GM18499 (cell line): ENCODE data around the gene PTPRU.
"Not testable (repeated sequence)": the region's sequence is repeated elsewhere in the genome, so short reads cannot be mapped to it uniquely, and the experiment has no call there.

Experiments
- ATAC-seq: cut with Tn5 transposase; IDR thresholded peaks from one replicate; pipeline ENCODE4 v1.9.1; 2021; ENCODE audit warnings: moderate number of reproducible peaks; ENCODE audit not compliant: insufficient read depth, unreplicated experiment

Gene PTPRU

DNA sequence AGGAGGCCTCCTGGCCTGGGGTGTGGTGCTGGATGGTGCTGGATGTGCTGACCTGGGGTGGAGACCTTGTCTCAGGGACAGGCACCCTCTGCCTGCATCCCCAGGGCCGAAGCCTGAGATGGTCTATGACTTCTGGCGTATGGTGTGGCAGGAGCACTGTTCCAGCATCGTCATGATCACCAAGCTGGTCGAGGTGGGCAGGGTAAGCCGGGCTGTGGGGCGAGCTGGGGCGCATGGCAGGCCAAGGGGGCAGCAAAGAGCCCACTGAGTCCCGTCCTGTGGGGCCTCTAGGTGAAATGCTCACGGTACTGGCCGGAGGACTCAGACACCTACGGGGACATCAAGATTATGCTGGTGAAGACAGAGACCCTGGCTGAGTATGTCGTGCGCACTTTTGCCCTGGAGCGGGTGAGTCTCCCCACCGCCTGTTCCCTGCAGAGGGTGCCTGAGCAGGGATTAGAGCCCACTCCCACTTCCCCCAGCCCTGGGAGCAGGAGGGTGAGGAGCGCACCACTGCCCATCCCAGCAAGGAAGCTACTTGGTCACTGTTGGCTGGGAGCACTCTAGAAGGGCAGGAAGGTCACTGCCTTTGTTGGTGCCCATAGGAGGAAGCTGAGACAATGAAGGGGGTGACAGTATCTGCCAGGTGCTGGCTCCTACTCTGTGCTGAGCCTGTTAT, 75.2 kb downstream of the PTPRU start:
- ATAC-seq, result no peak

DNA sequence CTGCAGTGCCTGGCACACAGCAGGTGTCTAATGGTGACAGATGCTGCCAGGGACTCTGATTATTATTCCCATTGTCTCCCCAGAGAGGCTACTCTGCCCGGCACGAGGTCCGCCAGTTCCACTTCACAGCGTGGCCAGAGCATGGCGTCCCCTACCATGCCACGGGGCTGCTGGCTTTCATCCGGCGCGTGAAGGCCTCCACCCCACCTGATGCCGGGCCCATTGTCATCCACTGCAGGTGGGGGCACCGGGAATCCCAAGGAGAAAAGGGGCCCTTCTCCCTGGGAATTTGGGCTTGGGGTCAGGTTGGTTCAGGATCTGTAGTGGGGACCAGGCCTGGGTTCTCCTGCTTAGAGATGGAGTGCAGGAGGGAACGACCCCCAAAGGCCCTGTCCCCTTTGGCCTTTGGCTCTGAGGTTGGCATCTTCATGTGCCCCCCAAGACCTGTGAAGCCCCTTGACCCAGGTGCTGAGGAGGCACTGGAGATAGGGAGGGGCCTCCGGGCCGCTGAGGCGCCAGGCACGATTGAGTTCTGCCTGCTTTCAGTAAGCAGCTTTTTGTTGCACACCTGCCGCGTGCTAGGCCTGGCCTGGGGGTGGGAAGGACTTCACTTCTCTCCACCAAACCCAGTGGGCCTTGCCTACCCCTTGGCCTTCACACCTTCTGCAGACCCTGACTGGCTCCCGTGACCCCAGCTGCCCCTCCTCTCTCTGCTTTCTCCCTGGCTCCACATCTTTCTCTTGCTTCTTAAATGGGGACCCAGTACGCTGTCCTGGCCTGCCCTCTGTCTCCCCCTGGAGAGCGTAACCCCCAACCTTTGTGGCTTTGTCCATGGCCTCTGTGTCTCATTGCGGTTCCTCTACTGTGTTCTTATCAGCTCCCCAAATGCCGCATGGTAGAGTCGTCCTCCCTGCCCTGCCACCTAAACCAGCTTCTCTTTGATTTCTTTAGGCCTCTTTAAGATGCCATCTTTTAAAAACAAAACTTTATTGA, 76.4 kb downstream of the PTPRU start:
- no peak for ATAC-seq

DNA sequence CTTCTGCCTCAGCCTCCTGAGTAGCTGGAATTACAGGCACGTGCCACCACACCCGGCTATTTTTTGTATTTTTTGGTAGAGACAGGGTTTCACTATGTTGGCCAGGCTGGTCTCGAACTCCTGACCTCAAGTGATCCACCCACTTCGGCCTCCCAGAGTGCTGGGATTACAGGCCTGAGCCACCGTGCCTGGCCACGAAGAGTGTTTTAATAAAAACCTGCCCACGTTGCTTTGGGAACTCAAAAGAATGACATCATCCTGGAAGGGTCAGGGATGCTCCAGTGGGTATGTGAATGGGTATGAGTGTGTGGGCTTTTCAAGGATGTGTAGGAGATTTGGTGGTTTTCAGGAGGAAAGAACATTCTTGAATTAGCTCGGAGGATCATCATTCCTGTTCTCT, 78.4 kb downstream of the PTPRU start:
- not testable (repeated sequence) for ATAC-seq

DNA sequence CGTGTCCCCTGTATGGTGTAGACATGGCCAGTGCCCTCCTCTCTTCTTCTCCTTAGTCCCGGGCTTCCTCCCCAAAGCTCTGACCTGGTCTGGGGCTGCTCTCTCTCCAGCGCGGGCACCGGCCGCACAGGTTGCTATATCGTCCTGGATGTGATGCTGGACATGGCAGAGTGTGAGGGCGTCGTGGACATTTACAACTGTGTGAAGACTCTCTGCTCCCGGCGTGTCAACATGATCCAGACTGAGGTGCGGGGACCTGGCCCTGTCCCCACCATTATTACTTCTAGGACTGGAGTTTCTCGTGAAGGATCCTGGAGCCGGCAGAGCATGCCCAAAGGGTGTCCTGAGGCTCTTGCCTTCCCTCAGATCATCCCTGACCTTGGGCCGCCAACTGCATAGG, 78.9 kb downstream of the PTPRU start:
- ATAC-seq, result no peak

DNA sequence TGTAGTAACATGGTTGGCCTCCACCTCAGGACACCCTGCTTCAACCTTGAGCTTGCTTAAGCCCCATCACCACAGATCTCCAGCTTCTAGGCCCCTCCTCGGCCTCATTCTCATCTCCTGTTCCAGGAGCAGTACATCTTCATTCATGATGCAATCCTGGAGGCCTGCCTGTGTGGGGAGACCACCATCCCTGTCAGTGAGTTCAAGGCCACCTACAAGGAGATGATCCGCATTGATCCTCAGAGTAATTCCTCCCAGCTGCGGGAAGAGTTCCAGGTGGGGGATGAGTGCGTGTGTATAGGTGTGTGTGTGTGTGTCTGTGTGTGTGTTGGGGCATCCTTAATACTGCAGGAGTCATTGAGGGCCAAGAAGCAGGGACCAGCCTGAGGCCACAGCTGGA, 79.6 kb downstream of the PTPRU start:
- ATAC-seq, result no peak

DNA sequence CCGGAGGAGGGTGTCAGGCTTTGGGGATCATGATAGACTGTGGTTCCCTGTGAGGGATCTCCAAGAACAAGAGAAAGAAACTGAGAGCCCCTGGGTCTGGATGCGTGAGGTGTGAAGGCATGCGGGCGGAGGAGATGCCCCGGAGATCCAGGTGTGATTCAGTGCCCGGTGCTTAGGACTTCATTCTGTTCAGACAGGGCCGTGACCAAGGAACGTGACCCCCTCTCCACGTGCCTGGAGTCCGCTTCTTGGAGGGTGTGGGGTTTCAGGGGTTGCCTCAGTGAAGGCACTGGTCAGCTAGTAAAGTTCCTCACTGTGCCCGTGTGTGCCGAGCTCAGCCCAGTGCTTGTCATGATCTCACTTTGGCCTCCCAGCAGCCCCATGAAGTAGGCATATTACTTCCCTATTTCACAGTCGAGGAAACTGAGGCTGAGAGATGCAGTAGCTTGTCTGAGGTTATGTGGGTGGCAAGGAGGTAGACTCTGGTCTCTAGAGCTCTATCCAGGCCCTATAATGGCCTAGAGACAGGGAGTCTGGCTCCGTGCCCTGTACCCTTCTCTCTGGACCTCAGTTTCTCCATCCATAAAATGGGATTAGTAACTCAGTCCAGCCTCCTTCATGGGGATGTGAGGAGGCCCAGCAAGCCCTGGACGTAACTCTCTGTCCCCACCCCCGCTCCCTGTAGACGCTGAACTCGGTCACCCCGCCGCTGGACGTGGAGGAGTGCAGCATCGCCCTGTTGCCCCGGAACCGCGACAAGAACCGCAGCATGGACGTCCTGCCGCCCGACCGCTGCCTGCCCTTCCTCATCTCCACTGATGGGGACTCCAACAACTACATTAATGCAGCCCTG, 81.0 kb downstream of the PTPRU start:
- no peak for ATAC-seq

DNA sequence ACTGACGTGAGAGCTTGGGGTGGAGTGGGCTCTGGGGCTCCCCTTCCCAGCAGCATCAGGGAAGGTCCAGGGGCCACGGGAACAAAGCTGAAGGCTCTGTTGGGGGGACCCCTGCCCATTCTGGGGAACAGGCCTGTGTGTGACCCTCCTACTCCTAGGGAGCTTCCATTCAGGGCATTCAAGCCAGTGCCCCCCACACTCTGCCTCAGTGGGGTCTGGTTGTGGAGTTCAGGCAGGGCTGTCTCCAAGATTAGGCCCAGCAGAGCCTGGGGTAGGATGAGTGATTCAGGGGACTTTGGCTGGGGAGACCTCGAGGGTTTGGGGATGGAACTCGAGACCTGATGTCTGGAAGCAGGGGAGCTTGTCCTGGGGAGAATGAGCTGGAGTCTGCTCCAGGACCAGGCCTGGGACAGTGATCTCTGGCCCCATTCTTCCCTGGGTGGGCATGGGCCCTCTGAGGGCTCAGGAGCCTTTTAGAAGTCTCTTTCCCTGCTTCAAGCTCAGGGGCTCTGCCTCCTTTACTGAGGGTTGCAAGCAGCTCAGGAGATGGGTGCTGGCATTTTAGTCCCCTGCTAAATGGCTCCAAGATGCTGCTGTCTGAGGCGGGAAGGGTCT, 81.7 kb downstream of the PTPRU start:
- ATAC-seq, result no peak

DNA sequence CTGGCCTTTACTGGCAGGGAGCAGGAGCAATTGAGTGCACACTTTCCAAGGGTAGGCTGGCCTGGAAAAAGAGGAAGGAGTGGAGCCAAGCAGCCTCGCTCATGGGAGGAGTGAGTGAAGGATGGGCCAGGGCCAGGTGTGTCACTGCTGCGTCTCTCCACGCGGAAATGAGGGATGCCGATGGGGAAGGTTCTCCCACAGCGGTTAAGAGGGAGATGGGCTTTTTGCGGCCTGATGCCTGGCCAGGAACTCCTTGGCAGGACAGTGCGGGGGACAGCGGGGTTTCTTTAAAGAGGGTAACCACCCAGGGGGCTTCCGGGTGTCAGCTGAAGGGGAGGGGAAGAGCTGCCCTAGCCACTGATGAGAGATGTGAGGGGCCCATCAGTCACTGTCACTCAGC, 82.4 kb downstream of the PTPRU start:
- no peak for ATAC-seq

DNA sequence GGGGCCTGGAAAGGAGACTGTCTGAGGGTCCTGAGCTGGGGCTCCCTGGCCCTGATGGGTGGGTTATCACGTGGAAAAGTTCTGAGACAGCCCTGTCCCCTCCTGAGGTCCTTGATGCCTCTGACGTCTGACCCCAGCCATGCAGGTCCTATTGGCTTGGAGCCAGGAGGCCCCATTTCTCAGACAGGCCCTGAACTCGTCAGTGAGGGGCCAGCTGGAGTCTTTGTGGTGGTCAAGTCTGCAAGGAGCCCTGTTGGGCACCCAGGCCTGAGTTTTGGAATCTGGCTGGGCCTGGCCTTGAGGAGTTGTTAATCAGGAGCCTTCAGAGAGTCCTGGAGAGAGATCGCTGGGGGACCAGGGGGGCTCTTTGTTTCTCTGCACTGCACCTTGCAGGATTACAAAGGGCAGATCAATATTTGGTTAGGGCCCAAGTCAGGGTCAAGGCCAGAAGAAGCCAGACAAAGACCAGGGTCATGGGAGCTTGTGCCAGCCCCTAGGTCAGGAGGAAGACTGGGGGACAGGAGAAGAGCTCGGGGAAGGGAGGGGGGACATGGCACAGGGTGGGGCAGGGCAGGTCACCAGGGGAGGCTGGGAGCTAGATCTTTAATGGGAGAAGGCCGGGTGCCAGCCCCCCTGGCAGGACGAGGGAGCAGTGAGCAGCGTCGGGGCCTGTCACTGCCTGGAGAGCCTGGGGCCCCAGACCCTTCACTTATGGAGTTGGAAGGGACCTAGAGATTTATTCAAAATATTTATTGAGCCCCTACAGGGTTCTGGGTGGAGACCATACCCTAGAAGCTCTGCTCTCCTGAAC, 83.2 kb downstream of the PTPRU start:
- ATAC-seq, result no peak

DNA sequence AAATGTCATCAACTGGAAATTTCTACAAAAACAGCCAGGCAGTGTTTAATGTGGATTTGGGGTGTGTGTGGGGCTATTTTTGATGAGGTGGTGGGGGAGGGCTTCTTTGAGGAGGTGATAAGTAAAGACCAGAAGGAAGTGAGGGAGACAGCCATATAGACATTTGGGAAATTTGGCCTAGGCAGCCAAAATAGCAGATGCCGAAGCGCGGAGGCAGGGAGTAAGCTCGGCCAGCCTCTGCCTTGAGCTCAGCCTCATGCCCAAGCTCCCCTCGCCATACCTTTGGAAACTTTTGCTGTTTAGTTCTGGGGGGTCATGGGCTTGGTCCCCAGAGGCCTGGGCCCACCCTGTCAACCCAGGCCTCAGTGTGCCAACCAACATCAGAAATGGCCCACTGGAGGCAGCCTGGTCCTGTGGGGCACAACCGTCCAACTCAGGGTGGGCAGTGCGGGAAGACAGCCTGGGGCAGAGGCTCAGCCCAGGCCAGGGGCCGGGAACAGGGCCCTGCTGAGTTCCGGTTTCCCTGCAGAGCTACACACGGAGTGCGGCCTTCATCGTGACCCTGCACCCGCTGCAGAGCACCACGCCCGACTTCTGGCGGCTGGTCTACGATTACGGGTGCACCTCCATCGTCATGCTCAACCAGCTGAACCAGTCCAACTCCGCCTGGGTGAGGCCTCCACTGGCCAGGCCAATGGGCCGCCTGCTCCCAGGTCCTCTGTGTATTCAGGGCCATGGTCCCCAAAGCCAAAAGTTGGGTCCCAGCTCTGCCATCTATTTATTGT, 84.0 kb downstream of the PTPRU start:
- ATAC-seq, result no peak

DNA sequence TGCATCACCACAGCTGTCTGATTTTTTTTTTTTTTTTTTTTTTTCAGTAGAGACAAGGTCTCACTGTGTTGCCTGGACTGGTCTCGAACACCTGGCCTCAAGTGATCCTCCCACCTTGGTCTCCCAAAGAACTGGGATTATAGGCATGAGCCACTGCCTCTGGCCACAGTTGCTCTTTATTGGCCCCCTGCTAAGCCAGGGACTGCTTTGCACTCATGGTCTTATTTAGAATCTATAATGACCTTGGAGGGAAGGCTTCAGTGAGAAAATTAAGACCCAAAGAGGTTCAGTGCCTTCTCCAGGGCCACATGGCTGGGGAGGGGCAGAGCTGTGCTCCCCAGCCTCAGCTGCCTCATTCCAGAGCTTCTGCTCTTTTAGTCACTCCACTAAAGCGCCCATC, 84.9 kb downstream of the PTPRU start:
- no peak for ATAC-seq

DNA sequence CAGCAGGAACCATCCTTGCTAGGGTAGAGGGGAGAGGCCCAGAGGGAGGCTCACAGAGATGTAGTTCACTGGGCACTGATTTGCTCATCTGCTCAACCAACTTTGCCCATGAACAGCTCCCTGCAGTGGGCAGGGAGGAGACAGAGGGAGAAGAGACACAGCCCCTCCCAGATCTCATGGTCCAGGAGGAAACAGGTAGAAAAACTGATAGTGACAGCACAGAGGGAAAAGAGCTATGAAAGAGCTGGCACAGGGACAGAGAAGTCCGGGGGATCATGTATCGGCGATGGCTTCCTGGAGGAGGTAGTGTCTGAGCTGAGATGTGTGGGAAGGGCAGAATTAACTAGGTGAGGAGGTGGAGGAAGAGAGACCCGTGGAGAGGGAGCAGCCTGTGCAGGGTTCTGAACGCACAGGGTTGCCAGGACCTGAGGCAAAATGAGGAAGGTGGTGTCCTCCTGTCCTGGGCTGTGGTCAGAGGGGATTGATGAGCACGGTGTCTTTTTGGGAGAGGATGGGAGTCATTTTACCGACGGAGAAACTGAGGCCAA, 85.9 kb downstream of the PTPRU start:
- ATAC-seq, result no peak

DNA sequence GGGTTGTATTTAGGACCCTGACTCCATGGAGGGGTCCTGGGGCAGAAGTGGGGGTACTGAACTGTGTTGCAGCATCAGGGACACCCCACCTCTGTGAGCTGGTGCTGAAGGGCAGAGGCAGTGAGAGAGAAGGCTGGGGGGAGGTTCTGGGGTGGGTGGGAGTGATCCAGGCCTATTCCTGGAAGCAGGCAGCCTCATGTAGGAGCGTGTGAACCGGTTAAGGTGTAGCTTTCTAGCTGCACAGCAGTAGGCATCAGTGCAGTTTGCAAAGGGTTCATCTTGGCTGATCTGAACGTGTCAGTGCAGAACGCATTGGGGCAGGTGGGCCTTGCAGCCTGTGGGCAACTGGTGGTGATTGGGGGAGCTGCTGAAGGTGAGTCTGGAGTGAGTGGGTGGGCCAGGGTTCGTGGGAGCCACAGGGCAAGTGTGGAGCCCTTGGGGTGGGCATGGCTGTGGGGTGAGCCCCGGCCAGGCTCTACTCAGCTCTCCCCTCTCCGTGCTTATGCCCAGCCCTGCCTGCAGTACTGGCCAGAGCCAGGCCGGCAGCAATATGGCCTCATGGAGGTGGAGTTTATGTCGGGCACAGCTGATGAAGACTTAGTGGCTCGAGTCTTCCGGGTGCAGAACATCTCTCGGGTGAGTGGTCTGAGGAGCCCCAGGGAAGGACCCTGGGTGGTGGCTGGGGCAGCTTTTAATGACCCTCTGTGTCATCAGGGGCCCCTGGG, 86.7 kb downstream of the PTPRU start:
- no peak for ATAC-seq

DNA sequence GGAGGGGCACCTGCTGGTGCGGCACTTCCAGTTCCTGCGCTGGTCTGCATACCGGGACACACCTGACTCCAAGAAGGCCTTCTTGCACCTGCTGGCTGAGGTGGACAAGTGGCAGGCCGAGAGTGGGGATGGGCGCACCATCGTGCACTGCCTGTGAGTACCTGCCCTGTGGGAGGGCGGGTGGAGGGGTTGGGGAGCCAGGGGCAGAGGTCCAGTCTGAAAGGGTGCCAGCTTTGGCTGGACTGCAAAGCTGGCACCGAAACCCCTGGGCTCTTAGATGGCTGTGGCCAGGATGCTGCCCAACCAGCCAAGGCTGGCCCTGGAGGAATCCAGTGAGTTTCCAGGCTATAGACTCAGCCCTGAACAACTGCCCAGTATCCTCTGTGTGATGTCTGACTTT, 87.3 kb downstream of the PTPRU start:
- no peak for ATAC-seq

DNA sequence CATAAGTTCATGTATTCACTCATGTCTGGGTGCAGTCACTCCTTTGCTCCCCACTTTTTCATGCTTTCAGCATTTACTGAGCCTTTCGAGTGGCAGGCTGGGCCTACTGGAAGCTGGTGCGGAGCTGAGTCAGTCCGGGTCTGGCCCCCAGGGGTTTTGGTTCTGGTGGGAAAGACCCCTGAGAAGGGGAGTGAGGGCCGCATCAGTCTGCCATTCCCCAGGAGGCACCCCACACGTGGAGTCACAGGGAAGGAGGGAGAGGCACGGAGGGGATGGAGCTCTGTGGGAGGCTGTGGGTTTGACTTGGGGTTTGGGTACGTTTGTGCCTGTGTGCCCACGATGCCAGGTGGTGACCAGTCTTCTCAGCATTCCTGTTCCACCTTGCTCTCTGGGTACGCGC, 87.9 kb downstream of the PTPRU start:
- ATAC-seq, result no peak

DNA sequence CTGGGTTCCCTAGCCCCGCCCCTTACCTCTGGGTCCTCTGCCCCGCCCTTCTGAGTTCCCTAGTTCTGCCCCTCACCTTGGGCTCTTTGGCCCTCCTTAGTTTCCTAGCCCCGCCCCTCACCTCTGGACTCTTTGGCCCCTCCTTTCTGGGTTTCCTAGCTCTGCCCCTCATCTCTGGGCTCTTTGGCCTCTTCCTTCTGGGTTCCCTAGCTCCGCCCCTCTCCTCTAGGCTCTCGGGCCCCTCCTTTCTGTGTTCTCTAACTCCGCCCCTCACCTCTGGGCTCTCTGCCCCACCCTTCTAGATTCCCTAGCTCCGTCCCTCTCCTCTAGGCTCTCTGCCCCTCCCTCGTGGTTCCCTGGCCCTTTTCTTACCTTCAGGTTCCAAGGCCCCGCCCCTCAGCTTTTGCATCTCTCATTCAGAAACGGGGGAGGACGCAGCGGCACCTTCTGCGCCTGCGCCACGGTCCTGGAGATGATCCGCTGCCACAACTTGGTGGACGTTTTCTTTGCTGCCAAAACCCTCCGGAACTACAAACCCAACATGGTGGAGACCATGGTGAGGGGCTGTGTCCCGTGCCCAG, 88.5 kb downstream of the PTPRU start:
- ATAC-seq, result no peak

DNA sequence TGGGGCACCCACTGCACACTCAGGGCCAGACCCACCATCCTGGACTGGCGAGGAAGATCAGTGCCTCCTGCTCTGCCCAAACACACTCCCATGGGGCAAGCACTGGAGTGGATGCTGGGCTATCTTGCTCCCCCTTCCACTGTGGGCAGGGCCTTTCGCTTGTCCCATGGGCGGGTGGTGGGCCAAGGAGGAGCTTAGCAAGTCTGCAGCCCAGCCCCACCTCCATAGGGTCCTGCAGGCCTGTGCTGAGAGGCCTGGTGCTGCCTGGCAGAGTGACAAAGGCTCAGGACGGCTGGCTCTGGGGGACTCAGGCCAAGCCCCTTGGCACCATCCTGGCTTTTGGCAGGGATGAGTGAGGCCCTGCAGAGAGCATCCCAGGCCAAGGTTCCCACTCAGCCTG, 89.4 kb downstream of the PTPRU start:
- no peak for ATAC-seq
